ENCODE data around the gene BAG5. TPM values are rescaled to one million over a fixed set of nuclear protein-coding genes. Genes with fewer than 3 reads are reported as not detected.

Gene BAG5
- total RNA-seq, 1 experiment from 2014 or later: 27.0 TPM

DNA sequence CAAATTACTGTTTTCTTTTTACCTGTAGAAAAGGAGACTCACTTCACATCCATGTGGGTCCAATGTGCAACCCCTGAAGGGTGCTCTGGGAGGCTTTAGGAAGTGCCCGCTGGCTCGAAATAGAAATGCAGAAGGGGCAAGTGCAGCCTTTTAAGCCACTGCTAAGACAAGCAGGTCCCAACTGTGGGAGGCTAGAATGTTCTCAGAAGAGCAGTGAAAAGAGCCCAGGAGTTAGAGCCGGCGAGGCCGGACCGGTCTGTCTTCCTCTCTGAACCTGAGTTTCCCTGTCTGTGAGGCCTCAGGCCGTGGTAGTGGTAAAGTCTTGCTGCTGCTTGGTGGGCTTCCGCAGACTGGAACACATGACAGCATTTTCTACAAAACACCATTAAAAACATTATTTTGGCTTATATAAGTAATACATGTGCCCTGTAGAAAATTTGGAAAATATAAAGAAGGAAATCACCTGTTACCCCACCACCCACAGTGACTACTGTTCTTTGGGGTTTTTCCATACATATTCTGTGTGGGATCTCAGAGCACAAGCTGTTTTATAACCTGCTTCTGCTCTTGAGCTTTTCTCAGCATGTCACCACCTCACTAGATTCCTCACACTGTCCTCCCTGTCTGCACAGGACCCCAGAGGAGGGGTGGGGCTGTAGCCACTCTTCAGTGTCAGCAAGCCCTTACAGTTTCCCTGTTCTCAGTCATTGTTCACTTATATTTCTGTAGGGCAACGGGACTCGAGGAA, 45.9 kb downstream of the BAG5 start (continued):
- TF ChIP-seq, protein P1, sequence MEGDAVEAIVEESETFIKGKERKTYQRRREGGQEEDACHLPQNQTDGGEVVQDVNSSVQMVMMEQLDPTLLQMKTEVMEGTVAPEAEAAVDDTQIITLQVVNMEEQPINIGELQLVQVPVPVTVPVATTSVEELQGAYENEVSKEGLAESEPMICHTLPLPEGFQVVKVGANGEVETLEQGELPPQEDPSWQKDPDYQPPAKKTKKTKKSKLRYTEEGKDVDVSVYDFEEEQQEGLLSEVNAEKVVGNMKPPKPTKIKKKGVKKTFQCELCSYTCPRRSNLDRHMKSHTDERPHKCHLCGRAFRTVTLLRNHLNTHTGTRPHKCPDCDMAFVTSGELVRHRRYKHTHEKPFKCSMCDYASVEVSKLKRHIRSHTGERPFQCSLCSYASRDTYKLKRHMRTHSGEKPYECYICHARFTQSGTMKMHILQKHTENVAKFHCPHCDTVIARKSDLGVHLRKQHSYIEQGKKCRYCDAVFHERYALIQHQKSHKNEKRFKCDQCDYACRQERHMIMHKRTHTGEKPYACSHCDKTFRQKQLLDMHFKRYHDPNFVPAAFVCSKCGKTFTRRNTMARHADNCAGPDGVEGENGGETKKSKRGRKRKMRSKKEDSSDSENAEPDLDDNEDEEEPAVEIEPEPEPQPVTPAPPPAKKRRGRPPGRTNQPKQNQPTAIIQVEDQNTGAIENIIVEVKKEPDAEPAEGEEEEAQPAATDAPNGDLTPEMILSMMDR (IDR thresholded peaks at IDR 0.05 in 2 of 3, conservative IDR thresholded peaks at IDR 0.05 in 1 of 3; ENCODE audit: borderline replicate concordance in 1 of 3, insufficient read depth in 1 of 3, low read depth in 2 of 3, low read length in 2 of 3): no peak
- TF ChIP-seq, protein P2, sequence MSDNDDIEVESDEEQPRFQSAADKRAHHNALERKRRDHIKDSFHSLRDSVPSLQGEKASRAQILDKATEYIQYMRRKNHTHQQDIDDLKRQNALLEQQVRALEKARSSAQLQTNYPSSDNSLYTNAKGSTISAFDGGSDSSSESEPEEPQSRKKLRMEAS (IDR thresholded peaks at IDR 0.05): no peak

DNA sequence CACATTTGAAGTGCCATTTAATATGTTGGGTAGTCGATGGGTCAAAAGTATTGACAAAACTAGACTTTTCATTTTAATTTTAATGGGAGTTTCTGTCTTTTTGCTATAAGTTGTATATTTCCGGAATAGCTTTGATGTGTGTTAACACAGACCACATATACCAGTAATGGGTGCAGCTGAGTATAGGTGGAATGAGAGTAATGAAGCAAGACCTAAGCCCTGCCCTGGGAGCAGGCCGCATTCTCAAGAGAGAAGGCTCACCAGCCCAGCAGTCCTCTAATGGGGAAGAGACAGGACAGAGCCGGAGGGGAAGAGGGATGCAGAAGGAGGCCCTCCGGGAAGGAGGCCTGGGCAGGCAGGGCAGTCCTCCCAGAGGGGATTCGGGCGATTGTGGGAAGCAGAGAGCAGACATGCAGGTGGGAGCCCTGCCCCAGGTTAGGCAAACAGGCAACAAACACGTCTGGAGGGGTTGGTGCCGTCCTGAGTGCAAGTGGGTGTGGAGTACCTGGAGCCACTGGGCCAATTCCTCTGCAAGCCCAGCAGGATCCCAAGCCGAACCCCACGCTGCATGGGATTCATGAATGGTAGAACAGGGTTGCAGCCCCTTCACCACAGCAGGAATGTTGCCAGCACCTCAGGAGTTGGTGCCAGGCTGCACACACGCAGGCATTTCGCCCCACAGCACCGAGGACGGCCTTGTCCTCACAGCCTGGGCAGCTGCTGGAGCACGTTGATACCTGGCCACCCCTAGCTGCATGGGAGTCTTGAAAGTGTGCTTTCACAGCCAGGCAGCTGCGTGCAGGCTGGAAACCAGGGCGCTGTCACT, 47.6 kb downstream of the BAG5 start:
- DNase-seq (ENCODE audit: low read depth, low spot score) (no peak), ATAC-seq (no peak)
- intact Hi-C loops (cut with micrococcal nuclease): no loop called here
- Histone ChIP-seq H3K36me3 (ENCODE audit: control insufficient read depth in 1 of 2, insufficient read depth in 2 of 2, low read length in 2 of 2) (peaks cover 0 to 8% of the 10 kb centered on the region in 2 experiments; a peak in 2 of 4 replicates), H3K27me3 (ENCODE audit: insufficient read depth, low read length) (no peaks in the 10 kb centered on the region), H3K4me1 (ENCODE audit: control insufficient read depth in 1 of 2, insufficient read depth in 2 of 2, low read length in 2 of 2) (peaks cover 6 to 26% of the 10 kb centered on the region in 2 experiments; a peak in 3 of 4 replicates), H3K9me2 (ENCODE audit: insufficient read depth) (no peaks in the 10 kb centered on the region), H3K9ac (ENCODE audit: low read length) (no peak overlapping the region), H3K79me2 (ENCODE audit: insufficient read depth, low read length) (no peaks in the 10 kb centered on the region; the same call in 1 of the 2 replicates), H3K27ac (ENCODE audit: low read depth, low read length) (no peak overlapping the region), H4K20me1 (ENCODE audit: insufficient read depth) (no peaks in the 10 kb centered on the region), H2AFZ (ENCODE audit: low read depth, low read length, poor library complexity, severe bottlenecking) (no peak overlapping the region), H3K9me3 (ENCODE audit: control insufficient read depth in 1 of 2, insufficient read depth in 1 of 2, low read depth in 1 of 2, low read length in 2 of 2) (no peaks in the 10 kb centered on the region), H3K4me3 (replicated peaks in 1 of 2; ENCODE audit: low read depth in 1 of 2, low read length in 2 of 2) (no peak overlapping the region), H3K4me2 (ENCODE audit: low read length) (no peak overlapping the region)
- RAD21 ChIA-PET (ENCODE audit: low non-redundant PET in 1 of 2, low total read pairs in 2 of 2, uncharacterized antibody in 2 of 2, unreplicated experiment in 2 of 2): no interaction called here
- POLR2A ChIA-PET: no interaction called here
- TF ChIP-seq CEBPB (IDR thresholded peaks at IDR 0.05; ENCODE audit: low read depth) (no peak), ZFX (IDR thresholded peaks at IDR 0.05) (no peak), EGR1 (IDR thresholded peaks at IDR 0.05; ENCODE audit: low read depth) (no peak), ZNF274 (IDR thresholded peaks at IDR 0.05; ENCODE audit: low read depth, low read length) (no peak), CBX3 (IDR thresholded peaks at IDR 0.05; ENCODE audit: low read depth) (no peak), POLR2AphosphoS5 (IDR thresholded peaks at IDR 0.05; ENCODE audit: low read depth, low read length) (no peak)
- TF ChIP-seq, protein P3, sequence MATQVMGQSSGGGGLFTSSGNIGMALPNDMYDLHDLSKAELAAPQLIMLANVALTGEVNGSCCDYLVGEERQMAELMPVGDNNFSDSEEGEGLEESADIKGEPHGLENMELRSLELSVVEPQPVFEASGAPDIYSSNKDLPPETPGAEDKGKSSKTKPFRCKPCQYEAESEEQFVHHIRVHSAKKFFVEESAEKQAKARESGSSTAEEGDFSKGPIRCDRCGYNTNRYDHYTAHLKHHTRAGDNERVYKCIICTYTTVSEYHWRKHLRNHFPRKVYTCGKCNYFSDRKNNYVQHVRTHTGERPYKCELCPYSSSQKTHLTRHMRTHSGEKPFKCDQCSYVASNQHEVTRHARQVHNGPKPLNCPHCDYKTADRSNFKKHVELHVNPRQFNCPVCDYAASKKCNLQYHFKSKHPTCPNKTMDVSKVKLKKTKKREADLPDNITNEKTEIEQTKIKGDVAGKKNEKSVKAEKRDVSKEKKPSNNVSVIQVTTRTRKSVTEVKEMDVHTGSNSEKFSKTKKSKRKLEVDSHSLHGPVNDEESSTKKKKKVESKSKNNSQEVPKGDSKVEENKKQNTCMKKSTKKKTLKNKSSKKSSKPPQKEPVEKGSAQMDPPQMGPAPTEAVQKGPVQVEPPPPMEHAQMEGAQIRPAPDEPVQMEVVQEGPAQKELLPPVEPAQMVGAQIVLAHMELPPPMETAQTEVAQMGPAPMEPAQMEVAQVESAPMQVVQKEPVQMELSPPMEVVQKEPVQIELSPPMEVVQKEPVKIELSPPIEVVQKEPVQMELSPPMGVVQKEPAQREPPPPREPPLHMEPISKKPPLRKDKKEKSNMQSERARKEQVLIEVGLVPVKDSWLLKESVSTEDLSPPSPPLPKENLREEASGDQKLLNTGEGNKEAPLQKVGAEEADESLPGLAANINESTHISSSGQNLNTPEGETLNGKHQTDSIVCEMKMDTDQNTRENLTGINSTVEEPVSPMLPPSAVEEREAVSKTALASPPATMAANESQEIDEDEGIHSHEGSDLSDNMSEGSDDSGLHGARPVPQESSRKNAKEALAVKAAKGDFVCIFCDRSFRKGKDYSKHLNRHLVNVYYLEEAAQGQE (IDR thresholded peaks at IDR 0.05; ENCODE audit: low read depth): no peak
- BruUV-seq (replicated peaks): no TSS peak
- CTCF ChIA-PET: no interaction called here
